OCI-LY7 (cell line): ENCODE measurements around the gene SPOCK1. TPM values are rescaled to one million over a fixed set of nuclear protein-coding genes. Genes with fewer than 3 reads are reported as not detected.

Source experiments
- BruUV-seq: library from RNA; stranded (reverse); fragments of 400-500 nt; replicated peaks from 2 replicates; lab custom pipeline; 2021; lab: Mats Ljungman, UMichigan
- CTCF ChIA-PET: fragments of 300-600 bp; sonication (Branson Sonifier 250); formaldehyde crosslinking; loops from one replicate; lab custom pipeline; 2022; ENCODE audit warnings: antibody characterized with exemption; ENCODE audit not compliant: unreplicated experiment; lab: Charles Lee
- POLR2A ChIA-PET: fragments of 300-600 bp; sonication (Branson Sonifier 250); formaldehyde crosslinking; loops from one replicate; lab custom pipeline; 2022; ENCODE audit warnings: antibody characterized with exemption; lab: Charles Lee
- DNase-seq: peaks from one replicate; pipeline ENCODE4 v3.0.0-alpha.2; 2015; ENCODE audit warnings: low spot score
- H2AFZ ChIP-seq: fragments of 200-600 bp; sonication (generic), shearing (Covaris generic); 2 replicates; pipeline ENCODE4 v1.6.1; 2014; ENCODE audit warnings: mild to moderate bottlenecking, antibody characterized with exemption, low read length, moderate library complexity
- H3K27ac ChIP-seq: fragments of 200-600 bp; sonication (generic); 2 replicates; pipeline ENCODE4 v1.5.1; 2014; ENCODE audit warnings: mixed run types, low read depth, mild to moderate bottlenecking, moderate library complexity, low read length, inconsistent platforms; ENCODE audit not compliant: poor library complexity, severe bottlenecking
- H3K36me3 ChIP-seq: fragments of 200-600 bp; sonication (generic); 2 replicates; pipeline ENCODE4 v1.6.1; 2014; ENCODE audit warnings: mild to moderate bottlenecking, antibody characterized with exemption, low read length, moderate library complexity, mixed read lengths; ENCODE audit not compliant: insufficient read depth
- H3K4me1 ChIP-seq: fragments of 200-600 bp; sonication (generic); 2 replicates; pipeline ENCODE4 v1.5.1; 2014; ENCODE audit warnings: mild to moderate bottlenecking, low read length; ENCODE audit not compliant: insufficient read depth, poor library complexity, severe bottlenecking
- H3K4me2 ChIP-seq: fragments of 200-600 bp; sonication (generic); 2 replicates; pipeline ENCODE4 v1.6.1; 2014; ENCODE audit warnings: mild to moderate bottlenecking, low read length
- H3K4me3 ChIP-seq: fragments of 200-600 bp; sonication (generic); 2 replicates; pipeline ENCODE4 v1.5.1; 2014; ENCODE audit warnings: mild to moderate bottlenecking, low read depth, low read length; ENCODE audit not compliant: poor library complexity, severe bottlenecking
- H3K79me2 ChIP-seq: fragments of 200-600 bp; sonication (generic); 2 replicates; pipeline ENCODE4 v1.6.1; 2016; ENCODE audit warnings: low read depth, mild to moderate bottlenecking, low read length, moderate library complexity, mixed read lengths; ENCODE audit not compliant: insufficient read depth
- H3K9me2 ChIP-seq: fragments of 200-600 bp; sonication (generic); 2 replicates; pipeline ENCODE4 v1.6.1; 2016; ENCODE audit warnings: mild to moderate bottlenecking, low read length, mixed read lengths; ENCODE audit not compliant: insufficient read depth
- H3K9me3 ChIP-seq: fragments of 200-600 bp; sonication (generic); 2 replicates; pipeline ENCODE4 v1.6.1; 2014; ENCODE audit warnings: mild to moderate bottlenecking, mixed run types, low read length, mixed read lengths
- H4K20me1 ChIP-seq: fragments of 200-600 bp; sonication (generic); 2 replicates; pipeline ENCODE4 v1.6.1; 2014; ENCODE audit warnings: mild to moderate bottlenecking, antibody characterized with exemption, low read length, moderate library complexity, mixed read lengths; ENCODE audit not compliant: insufficient read depth
- EZH2phosphoT487 ChIP-seq: fragments of 200-600 bp; sonication (generic); IDR thresholded peaks from 2 replicates; pipeline ENCODE4 v1.6.1; 2018; ENCODE audit warnings: low read depth, borderline replicate concordance, mild to moderate bottlenecking, mixed run types, antibody characterized with exemption, low read length, moderate library complexity, mixed read lengths
- intact Hi-C: fragments of 100-400 bp; cut with micrococcal nuclease; formaldehyde crosslinking; loops from one replicate; pipeline ENCODE4 v1.10.0; 2022; ENCODE audit not compliant: unreplicated experiment
- total RNA-seq, 2 experiments: library from RNA; depleted of rRNA in 1 of 2; stranded (reverse); fragments of >200 nt in 1 of 2; shearing (Covaris generic) in 1 of 2; gene quantifications; 2 replicates each; pipeline ENCODE4 v1.2.3, GENCODE V29; 2014 to 2022
- TF ChIP-seq, protein P1 (sequence below): fragments of 200-600 bp; sonication (generic); conservative IDR thresholded peaks from 2 replicates; pipeline ENCODE4 v1.5.1; 2014; ENCODE audit warnings: mild to moderate bottlenecking, antibody characterized with exemption, low read length, moderate library complexity, mixed read lengths

The SPOCK1 gene
- total RNA-seq, 2 experiments from 2014 or later: 0.29 to 1.5 TPM

DNA sequence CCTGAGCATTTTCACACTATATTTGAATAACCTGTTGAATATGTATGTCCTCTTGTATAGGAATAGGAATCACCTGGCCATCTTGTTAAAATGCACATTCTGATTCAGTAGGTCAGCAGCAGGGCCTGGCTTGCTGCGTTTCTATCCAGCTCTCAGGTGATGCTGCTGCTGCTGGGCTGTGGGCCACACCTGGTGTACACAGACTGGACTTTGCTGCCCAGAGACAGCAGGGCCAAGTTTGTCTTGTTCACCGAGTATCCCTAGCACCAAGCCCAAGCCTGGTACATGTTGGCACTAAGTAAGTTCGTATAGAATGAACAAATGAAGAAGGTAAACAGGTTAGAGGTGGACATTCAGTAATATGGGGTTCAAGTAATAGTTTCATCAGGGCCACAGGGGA is 151.3 kb downstream of the SPOCK1 start:
- POLR2A ChIA-PET: no interaction called here

DNA sequence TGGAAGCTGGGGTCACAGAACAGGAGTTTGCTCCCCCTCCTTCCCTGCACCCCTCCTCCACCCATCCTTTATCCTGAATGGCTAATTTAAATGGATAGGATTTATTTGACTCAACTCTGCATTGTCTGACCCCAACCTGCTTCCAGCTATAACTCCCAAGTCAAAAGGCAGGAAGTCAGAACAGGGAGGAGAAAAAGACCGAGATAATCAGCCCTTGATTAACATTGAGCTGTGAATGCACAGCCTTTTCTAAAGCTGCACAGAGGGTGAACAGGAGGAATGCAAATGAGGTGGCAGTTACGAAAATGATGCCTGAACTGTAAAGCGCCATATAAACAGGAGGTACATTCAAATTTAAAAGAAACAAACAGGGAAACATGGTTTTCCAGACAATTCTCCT is 152.8 kb downstream of the SPOCK1 start:
- H3K4me2 ChIP-seq: no peak overlapping the region
- no peaks in the 10 kb centered on the region for H3K9me2 ChIP-seq
- no peaks in the 10 kb centered on the region for H3K4me1 ChIP-seq
- TF ChIP-seq, protein P1, sequence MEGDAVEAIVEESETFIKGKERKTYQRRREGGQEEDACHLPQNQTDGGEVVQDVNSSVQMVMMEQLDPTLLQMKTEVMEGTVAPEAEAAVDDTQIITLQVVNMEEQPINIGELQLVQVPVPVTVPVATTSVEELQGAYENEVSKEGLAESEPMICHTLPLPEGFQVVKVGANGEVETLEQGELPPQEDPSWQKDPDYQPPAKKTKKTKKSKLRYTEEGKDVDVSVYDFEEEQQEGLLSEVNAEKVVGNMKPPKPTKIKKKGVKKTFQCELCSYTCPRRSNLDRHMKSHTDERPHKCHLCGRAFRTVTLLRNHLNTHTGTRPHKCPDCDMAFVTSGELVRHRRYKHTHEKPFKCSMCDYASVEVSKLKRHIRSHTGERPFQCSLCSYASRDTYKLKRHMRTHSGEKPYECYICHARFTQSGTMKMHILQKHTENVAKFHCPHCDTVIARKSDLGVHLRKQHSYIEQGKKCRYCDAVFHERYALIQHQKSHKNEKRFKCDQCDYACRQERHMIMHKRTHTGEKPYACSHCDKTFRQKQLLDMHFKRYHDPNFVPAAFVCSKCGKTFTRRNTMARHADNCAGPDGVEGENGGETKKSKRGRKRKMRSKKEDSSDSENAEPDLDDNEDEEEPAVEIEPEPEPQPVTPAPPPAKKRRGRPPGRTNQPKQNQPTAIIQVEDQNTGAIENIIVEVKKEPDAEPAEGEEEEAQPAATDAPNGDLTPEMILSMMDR: no peak
- TF ChIP-seq EZH2phosphoT487: no peak
- H3K4me3 ChIP-seq: no peak overlapping the region
- POLR2A ChIA-PET: no interaction called here
- H3K79me2 ChIP-seq: no peaks in the 10 kb centered on the region
- BruUV-seq: no TSS peak
- no peak for DNase-seq
- H3K9me3 ChIP-seq: no peaks in the 10 kb centered on the region
- intact Hi-C loops: no loop called here
- H3K36me3 ChIP-seq: no peaks in the 10 kb centered on the region
- CTCF ChIA-PET: no interaction called here
- no peak overlapping the region for H3K27ac ChIP-seq
- H2AFZ ChIP-seq: no peak overlapping the region
- no peaks in the 10 kb centered on the region for H4K20me1 ChIP-seq

More for the DNA sequence above, 151.3 kb downstream of the SPOCK1 start:
- no peak for DNase-seq
- H2AFZ ChIP-seq: no peak overlapping the region
- H3K4me1 ChIP-seq: no peaks in the 10 kb centered on the region
- intact Hi-C loops: no loop called here
- no peak overlapping the region for H3K27ac ChIP-seq
- CTCF ChIA-PET: no interaction called here
- H3K9me2 ChIP-seq: no peaks in the 10 kb centered on the region
- H3K79me2 ChIP-seq: no peaks in the 10 kb centered on the region
- H3K9me3 ChIP-seq: no peaks in the 10 kb centered on the region
- H3K36me3 ChIP-seq: no peaks in the 10 kb centered on the region
- TF ChIP-seq, protein P1: no peak
- TF ChIP-seq EZH2phosphoT487: no peak
- BruUV-seq: no TSS peak
- no peak overlapping the region for H3K4me2 ChIP-seq
- no peaks in the 10 kb centered on the region for H4K20me1 ChIP-seq
- no peak overlapping the region for H3K4me3 ChIP-seq

DNA sequence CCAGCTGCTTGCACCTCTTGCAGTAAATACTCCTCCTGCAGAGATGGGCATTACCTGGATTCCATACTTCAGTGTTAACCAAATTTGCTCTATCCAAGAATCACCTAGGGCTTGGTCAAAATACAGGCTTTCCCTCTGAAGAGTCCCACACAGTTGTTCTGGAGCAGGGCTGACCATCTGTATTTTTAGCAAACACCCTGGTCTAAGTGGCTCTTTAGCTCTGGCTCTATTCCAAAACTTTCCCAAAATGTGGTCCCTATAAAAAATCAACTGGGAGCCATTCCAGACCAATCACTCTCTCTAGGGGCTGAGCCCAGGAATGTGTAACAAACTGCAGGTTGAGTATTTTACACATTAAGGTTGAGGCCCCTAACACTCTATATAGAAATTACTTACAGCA is 153.7 kb downstream of the SPOCK1 start:
- H4K20me1 ChIP-seq: no peaks in the 10 kb centered on the region
- no TSS peak for BruUV-seq
- H3K4me2 ChIP-seq: no peak overlapping the region
- TF ChIP-seq, protein P1: no peak
- TF ChIP-seq EZH2phosphoT487: no peak
- H3K4me1 ChIP-seq: no peaks in the 10 kb centered on the region
- H3K27ac ChIP-seq: no peak overlapping the region
- H3K79me2 ChIP-seq: no peaks in the 10 kb centered on the region
- no peak for DNase-seq
- H3K4me3 ChIP-seq: no peak overlapping the region
- ChIA-PET POLR2A (no interaction called here), CTCF (no interaction called here)
- H3K36me3 ChIP-seq: no peaks in the 10 kb centered on the region
- H3K9me2 ChIP-seq: no peaks in the 10 kb centered on the region
- intact Hi-C loops: no loop called here
- no peak overlapping the region for H2AFZ ChIP-seq
- no peaks in the 10 kb centered on the region for H3K9me3 ChIP-seq
